ENCODE results near the gene MAP4K2. TPM values are rescaled to one million over a fixed set of nuclear protein-coding genes. Genes with fewer than 3 reads are reported as not detected.

MAP4K2 gene
- total RNA-seq, 2 donors from 2014 or later, result 23.3 to 39.1 TPM

DNA sequence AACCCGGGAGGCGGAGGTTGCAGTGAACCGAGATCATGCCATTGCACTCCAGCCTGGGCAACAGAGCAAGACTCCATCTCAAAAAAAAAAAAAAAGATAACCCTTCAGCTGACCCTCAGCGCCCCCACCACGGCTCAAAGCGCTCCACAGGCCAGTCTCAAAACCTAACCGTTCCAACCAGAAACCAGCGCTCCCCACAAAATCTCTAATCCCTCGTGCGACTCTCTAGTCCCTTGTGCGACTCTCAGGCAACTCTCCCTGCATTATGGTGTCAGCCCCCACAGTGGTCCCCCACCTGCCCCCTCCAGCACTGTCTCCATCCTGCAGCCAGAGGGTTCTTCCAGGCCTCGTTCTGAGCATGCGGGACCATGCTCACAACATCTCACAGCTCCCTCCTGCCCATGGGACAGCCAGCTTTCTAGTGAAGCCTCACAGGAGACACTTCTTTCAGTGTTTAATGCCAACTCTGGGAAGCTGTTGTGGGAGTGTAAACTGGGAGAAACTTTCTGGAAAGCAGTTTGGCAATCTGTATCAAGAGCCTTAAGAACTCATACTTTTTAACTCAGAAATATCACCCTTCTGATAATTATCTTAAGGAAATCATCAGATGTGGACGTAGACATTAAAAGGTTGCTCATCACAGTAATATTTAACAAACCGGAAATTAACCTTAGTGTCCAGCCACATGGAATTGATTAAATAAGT is 54.9 kb downstream of the MAP4K2 start:
- no peaks in the 10 kb centered on the region for H3K9me3 ChIP-seq
- ATAC-seq (ENCODE audit: insufficient number of reproducible peaks, low FRiP score, low read depth) (no peak), DNase-seq (ENCODE audit: low spot score) (no peak)
- peaks cover 3 to 12% of the 10 kb centered on the region in 2 donors for H3K4me1 ChIP-seq (ENCODE audit: control insufficient read depth in 1 of 2, low read depth in 2 of 2)
- TF ChIP-seq, protein P1, sequence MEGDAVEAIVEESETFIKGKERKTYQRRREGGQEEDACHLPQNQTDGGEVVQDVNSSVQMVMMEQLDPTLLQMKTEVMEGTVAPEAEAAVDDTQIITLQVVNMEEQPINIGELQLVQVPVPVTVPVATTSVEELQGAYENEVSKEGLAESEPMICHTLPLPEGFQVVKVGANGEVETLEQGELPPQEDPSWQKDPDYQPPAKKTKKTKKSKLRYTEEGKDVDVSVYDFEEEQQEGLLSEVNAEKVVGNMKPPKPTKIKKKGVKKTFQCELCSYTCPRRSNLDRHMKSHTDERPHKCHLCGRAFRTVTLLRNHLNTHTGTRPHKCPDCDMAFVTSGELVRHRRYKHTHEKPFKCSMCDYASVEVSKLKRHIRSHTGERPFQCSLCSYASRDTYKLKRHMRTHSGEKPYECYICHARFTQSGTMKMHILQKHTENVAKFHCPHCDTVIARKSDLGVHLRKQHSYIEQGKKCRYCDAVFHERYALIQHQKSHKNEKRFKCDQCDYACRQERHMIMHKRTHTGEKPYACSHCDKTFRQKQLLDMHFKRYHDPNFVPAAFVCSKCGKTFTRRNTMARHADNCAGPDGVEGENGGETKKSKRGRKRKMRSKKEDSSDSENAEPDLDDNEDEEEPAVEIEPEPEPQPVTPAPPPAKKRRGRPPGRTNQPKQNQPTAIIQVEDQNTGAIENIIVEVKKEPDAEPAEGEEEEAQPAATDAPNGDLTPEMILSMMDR (IDR thresholded peaks at IDR 0.05), result no peak
- no peaks in the 10 kb centered on the region for H3K36me3 ChIP-seq
- peak overlapping the region; percentile 2 to 14 for H3K27ac ChIP-seq
- no peak overlapping the region for H3K4me3 ChIP-seq
- no peaks in the 10 kb centered on the region for H3K27me3 ChIP-seq (replicated peaks; ENCODE audit: insufficient read depth)

DNA sequence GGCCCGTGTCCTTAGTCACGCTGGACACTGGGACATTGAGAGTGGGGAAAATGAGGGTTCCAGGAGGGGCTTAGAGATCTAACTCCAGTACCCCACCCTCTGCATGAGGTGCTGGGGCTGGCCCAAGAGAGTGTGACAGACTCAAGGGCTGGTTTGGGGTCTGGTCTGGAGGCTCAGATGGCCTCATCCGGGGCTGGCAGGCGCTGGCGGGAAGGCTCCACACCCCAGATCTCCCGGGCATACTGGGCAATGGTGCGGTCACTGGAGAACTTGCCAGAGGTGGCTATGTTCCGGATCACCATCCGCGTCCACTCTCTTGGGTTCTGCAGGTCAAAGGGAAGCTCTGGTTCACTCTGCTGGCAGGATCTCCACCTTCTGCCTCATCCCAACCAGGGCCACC is 56.5 kb downstream of the MAP4K2 start:
- peak overlapping the region; percentile 90 to 97 for H3K27ac ChIP-seq
- TF ChIP-seq, protein P1 (IDR thresholded peaks at IDR 0.05), result no peak

DNA sequence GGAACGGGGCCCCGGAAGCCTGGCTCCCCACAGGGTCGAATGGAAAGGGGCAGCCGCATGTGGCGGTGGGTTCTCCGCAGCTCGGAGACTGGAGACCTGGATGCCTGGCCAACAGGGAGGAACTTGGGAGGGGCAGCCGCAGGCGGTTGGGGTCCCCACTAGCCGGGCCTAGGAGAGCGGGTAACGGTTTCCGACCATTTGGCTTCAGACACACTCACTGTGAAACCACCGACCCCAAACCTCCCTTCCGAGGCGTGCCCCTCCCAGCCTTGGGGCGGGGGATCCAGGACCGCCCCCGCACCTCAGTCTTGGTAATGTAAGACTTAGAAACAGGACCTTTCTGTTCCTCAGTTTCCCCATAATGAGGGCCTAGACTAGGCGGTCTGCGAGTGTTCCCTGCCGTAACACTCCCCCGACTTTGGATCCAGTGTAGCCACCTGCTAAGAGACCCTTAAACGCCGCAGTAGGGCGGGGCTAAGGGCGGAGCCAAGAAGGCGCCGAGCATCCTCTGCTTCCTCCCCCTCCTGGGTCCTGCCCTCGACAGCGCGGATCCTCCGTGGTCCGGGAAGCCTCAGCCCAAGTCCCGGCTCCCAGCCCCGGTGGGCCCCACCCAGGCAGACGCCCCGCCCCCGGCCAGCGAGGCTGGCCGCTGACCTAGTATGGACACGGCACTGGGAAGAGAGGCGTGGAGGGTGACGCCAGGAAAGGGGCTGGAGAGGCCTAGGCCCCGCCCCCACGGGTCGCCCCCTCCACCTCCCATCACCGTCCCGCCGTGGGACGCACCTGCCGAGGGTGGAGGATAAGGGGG is 57.3 kb downstream of the MAP4K2 start:
- Histone ChIP-seq H3K4me3 (peak overlapping the region; percentile 79), H3K4me1 (ENCODE audit: control insufficient read depth in 1 of 2, low read depth in 2 of 2) (peaks cover 3 to 23% of the 10 kb centered on the region in 2 donors), H3K27ac (peak overlapping the region; percentile 90 to 97), H3K9me3 (no peaks in the 10 kb centered on the region), H3K36me3 (no peaks in the 10 kb centered on the region), H3K27me3 (replicated peaks; ENCODE audit: insufficient read depth) (no peaks in the 10 kb centered on the region)
- ATAC-seq (ENCODE audit: insufficient number of reproducible peaks, low FRiP score, low read depth) (peak; percentile 63), DNase-seq (ENCODE audit: low spot score) (peak; percentile 83)
- TF ChIP-seq, protein P1 (IDR thresholded peaks at IDR 0.05), result no peak

More for the DNA sequence above, 56.5 kb downstream of the MAP4K2 start:
- H3K9me3 ChIP-seq, result no peaks in the 10 kb centered on the region
- H3K27me3 ChIP-seq (replicated peaks; ENCODE audit: insufficient read depth), result no peaks in the 10 kb centered on the region
- no peaks in the 10 kb centered on the region for H3K36me3 ChIP-seq
- H3K4me3 ChIP-seq, result peak overlapping the region; percentile 79
- peaks cover 3 to 23% of the 10 kb centered on the region in 2 donors for H3K4me1 ChIP-seq (ENCODE audit: control insufficient read depth in 1 of 2, low read depth in 2 of 2)
- no peak for DNase-seq (ENCODE audit: low spot score)
- ATAC-seq (ENCODE audit: insufficient number of reproducible peaks, low FRiP score, low read depth), result no peak

DNA sequence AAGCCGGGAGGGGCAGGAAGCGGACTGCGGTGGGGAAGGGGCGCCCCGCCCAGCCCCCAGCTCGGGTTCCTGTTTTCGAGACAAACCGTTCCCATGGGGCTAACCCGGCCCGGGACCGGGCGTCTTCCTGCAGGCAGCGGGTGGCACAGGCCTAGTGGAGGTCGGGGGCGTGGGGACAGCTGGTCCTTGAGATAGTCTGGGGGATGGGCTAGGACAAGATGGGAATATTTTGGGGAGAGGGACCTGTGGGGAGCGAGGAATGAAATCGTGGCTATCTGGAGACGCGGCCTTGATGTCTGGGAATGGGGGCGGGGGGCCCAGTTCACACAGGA is 57.9 kb downstream of the MAP4K2 start:
- TF ChIP-seq, protein P1 (IDR thresholded peaks at IDR 0.05), result no peak
- ATAC-seq (ENCODE audit: insufficient number of reproducible peaks, low FRiP score, low read depth) (no peak), DNase-seq (ENCODE audit: low spot score) (no peak)
- H3K4me3 ChIP-seq, result peak overlapping the region; percentile 79
- no peaks in the 10 kb centered on the region for H3K9me3 ChIP-seq
- no peaks in the 10 kb centered on the region for H3K27me3 ChIP-seq (replicated peaks; ENCODE audit: insufficient read depth)
- peaks cover 3 to 23% of the 10 kb centered on the region in 2 donors for H3K4me1 ChIP-seq (ENCODE audit: control insufficient read depth in 1 of 2, low read depth in 2 of 2)
- no peaks in the 10 kb centered on the region for H3K36me3 ChIP-seq
- peak overlapping the region; percentile 90 to 97 for H3K27ac ChIP-seq

DNA sequence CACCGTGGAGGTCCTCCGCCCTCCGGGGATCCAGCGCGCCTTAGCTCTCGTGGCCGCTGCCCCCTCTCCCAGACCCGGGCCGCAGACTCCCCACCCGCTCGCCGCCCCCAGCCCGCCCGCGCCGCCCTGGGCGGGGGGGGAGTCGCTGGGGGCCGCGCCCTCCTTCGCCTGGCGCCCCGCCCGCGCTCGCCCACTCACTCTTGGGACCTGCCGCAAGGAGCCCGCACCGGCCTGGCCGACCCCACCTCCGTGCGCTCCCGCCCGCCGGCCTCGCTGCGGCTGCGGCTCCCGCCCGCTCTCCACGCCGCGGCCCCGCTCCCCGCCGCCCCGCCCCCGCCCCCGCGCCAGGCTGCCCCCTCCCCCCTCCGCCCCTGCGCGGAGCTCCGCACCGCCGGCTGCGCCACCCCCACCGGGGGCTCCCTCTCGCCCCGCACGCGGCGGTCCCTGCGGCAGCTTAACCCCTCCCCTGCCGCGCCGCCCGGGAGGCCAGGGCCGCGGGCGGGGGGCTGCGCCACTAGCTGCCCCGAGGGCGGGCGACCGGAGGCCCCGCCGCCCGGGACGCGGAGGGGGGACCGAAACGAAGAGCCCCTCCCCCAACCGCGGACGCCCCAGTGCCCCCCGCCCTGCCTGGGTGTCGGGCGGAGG is 58.3 kb downstream of the MAP4K2 start:
- ATAC-seq (ENCODE audit: insufficient number of reproducible peaks, low FRiP score, low read depth) (no peak), DNase-seq (ENCODE audit: low spot score) (no peak)
- Histone ChIP-seq H3K9me3 (no peaks in the 10 kb centered on the region), H3K4me3 (peak overlapping the region; percentile 79), H3K36me3 (no peaks in the 10 kb centered on the region), H3K27ac (peak overlapping the region; percentile 90 to 97), H3K27me3 (replicated peaks; ENCODE audit: insufficient read depth) (no peaks in the 10 kb centered on the region), H3K4me1 (ENCODE audit: control insufficient read depth in 1 of 2, low read depth in 2 of 2) (peaks cover 3 to 23% of the 10 kb centered on the region in 2 donors)
- TF ChIP-seq, protein P1 (IDR thresholded peaks at IDR 0.05), result no peak
